ENCODE results near the gene TMEM258.

- no peak for TF ChIP-seq CTCF (IDR thresholded peaks at IDR 0.05)
- TF ChIP-seq POLR2A (IDR thresholded peaks at IDR 0.05), result no peak
- no peak for TF ChIP-seq POLR2AphosphoS5 (IDR thresholded peaks at IDR 0.05; ENCODE audit: insufficient read depth in 1 of 2, low read depth in 1 of 2)
These were observed 12.7 kb upstream of the TMEM258 start for GRCh38 chr11:61805146-61805545.
